ENCODE data around the gene AADACL3.
"Not testable (repeated sequence)": the region's sequence is repeated elsewhere in the genome, so short reads cannot be mapped to it uniquely, and the experiment has no call there.

Gene AADACL3

GRCh38 chr1:12728391-12728790 is 12.5 kb downstream of the AADACL3 start:
- no peak for TF ChIP-seq CTCF (IDR thresholded peaks at IDR 0.05; ENCODE audit: low read depth, low read length)
- no peaks in the 10 kb centered on the region for H3K9me3 ChIP-seq
- no peaks in the 10 kb centered on the region for H3K36me3 ChIP-seq
- no peaks in the 10 kb centered on the region for H3K4me1 ChIP-seq
- no peak overlapping the region for H3K4me3 ChIP-seq (ENCODE audit: low read depth, low read length)
- H3K27me3 ChIP-seq, result no peaks in the 10 kb centered on the region
- DNase-seq, result no peak

GRCh38 chr1:12730156-12730555 is 14.2 kb downstream of the AADACL3 start:
- H3K4me1 ChIP-seq, result no peaks in the 10 kb centered on the region
- no peaks in the 10 kb centered on the region for H3K36me3 ChIP-seq
- no peaks in the 10 kb centered on the region for H3K9me3 ChIP-seq
- H3K27me3 ChIP-seq, result no peaks in the 10 kb centered on the region
- TF ChIP-seq CTCF (IDR thresholded peaks at IDR 0.05; ENCODE audit: low read depth, low read length), result no peak
- H3K4me3 ChIP-seq (ENCODE audit: low read depth, low read length), result no peak overlapping the region
- no peak for DNase-seq

GRCh38 chr1:12731084-12731483 is 15.2 kb downstream of the AADACL3 start:
- not testable (repeated sequence) for H3K9me3 ChIP-seq; H3K4me3 ChIP-seq (ENCODE audit: low read depth, low read length); H3K36me3 ChIP-seq; H3K4me1 ChIP-seq; DNase-seq; H3K27me3 ChIP-seq

- H3K36me3 ChIP-seq, result no peaks in the 10 kb centered on the region
- no peak for TF ChIP-seq CTCF (IDR thresholded peaks at IDR 0.05; ENCODE audit: low read depth, low read length)
- no peaks in the 10 kb centered on the region for H3K4me1 ChIP-seq
- H3K9me3 ChIP-seq, result no peaks in the 10 kb centered on the region
- H3K27me3 ChIP-seq, result no peaks in the 10 kb centered on the region
- no peak overlapping the region for H3K4me3 ChIP-seq (ENCODE audit: low read depth, low read length)
- no peak for DNase-seq
These were observed 18.7 kb downstream of the AADACL3 start for GRCh38 chr1:12734651-12735050.

GRCh38 chr1:12738934-12739333 is 23.0 kb downstream of the AADACL3 start:
- no peaks in the 10 kb centered on the region for H3K36me3 ChIP-seq
- no peaks in the 10 kb centered on the region for H3K9me3 ChIP-seq
- H3K27me3 ChIP-seq, result no peaks in the 10 kb centered on the region
- H3K4me3 ChIP-seq (ENCODE audit: low read depth, low read length), result no peak overlapping the region
- H3K4me1 ChIP-seq, result no peaks in the 10 kb centered on the region
- DNase-seq, result no peak
- no peak for TF ChIP-seq CTCF (IDR thresholded peaks at IDR 0.05; ENCODE audit: low read depth, low read length)

- Histone ChIP-seq H3K9me3 (no peaks in the 10 kb centered on the region), H3K27me3 (no peaks in the 10 kb centered on the region), H3K4me3 (ENCODE audit: low read depth, low read length) (no peak overlapping the region), H3K4me1 (no peaks in the 10 kb centered on the region), H3K36me3 (no peaks in the 10 kb centered on the region)
- no peak for DNase-seq
- no peak for TF ChIP-seq CTCF (IDR thresholded peaks at IDR 0.05; ENCODE audit: low read depth, low read length)
These were observed 23.7 kb downstream of the AADACL3 start for GRCh38 chr1:12739613-12740012.

GRCh38 chr1:12741946-12742345 is 26.0 kb downstream of the AADACL3 start:
- Histone ChIP-seq H3K4me3 (ENCODE audit: low read depth, low read length) (no peak overlapping the region), H3K27me3 (no peaks in the 10 kb centered on the region), H3K9me3 (no peaks in the 10 kb centered on the region), H3K36me3 (no peaks in the 10 kb centered on the region), H3K4me1 (no peaks in the 10 kb centered on the region)
- DNase-seq, result no peak
- TF ChIP-seq CTCF (IDR thresholded peaks at IDR 0.05; ENCODE audit: low read depth, low read length), result no peak
